Liver (tissue), 9 donors: ENCODE results near the gene MFRP. TPM values are rescaled to one million over a fixed set of nuclear protein-coding genes. Genes with fewer than 3 reads are reported as not detected.

Experiments used
- DNase-seq: peaks from one replicate; pipeline ENCODE4 v3.0.0-alpha.2; 2017; ENCODE audit warnings: low spot score
- H3K27ac ChIP-seq, 2 donors: one replicate each; pipeline ENCODE4 v1.7.0; 2013; ENCODE audit warnings: inconsistent platforms in 2 of 2, low read length in 2 of 2, control low read depth in 1 of 2, low read depth in 1 of 2, mild to moderate bottlenecking in 1 of 2
- H3K27me3 ChIP-seq, 4 donors: one replicate each; pipeline versions ENCODE4 v1.6.1 to v1.7.0; 2013; ENCODE audit warnings: low read length in 3 of 4, inconsistent platforms in 1 of 4, mild to moderate bottlenecking in 1 of 4, moderate library complexity in 1 of 4; ENCODE audit not compliant: control insufficient read depth in 4 of 4, insufficient read depth in 4 of 4
- H3K36me3 ChIP-seq, 4 donors: one replicate each; pipeline versions ENCODE4 v1.6.1 to v1.7.0; 2013; ENCODE audit warnings: low read length in 3 of 4, mild to moderate bottlenecking in 3 of 4, low read depth in 1 of 4, moderate library complexity in 1 of 4; ENCODE audit not compliant: control insufficient read depth in 4 of 4, insufficient read depth in 3 of 4
- H3K4me1 ChIP-seq, 4 donors: one replicate each; pipeline versions ENCODE4 v1.6.1 to v1.7.0; 2013; ENCODE audit warnings: low read length in 3 of 4, mild to moderate bottlenecking in 3 of 4, moderate library complexity in 1 of 4; ENCODE audit not compliant: control insufficient read depth in 4 of 4, insufficient read depth in 4 of 4
- H3K4me3 ChIP-seq, 3 donors: one replicate each; pipeline versions ENCODE4 v1.6.1 to v1.7.0; 2013; ENCODE audit warnings: low read length in 3 of 3, control low read depth in 1 of 3, low read depth in 1 of 3, mild to moderate bottlenecking in 1 of 3
- H3K9ac ChIP-seq, 2 donors: one replicate each; pipeline ENCODE4 v1.7.0; 2013; ENCODE audit warnings: low read length in 2 of 2, mild to moderate bottlenecking in 2 of 2, moderate library complexity in 2 of 2, control low read depth in 1 of 2, low read depth in 1 of 2
- H3K9me3 ChIP-seq, 4 donors: one replicate each; pipeline versions ENCODE4 v1.6.1 to v1.7.0; 2013; ENCODE audit warnings: low read length in 3 of 4; ENCODE audit not compliant: control insufficient read depth in 4 of 4
- ATF3 ChIP-seq: IDR thresholded peaks from 2 replicates; pipeline ENCODE4 v1.6.1; 2016; ENCODE audit warnings: antibody characterized with exemption
- CTCF ChIP-seq: fragments of 150-350 bp; IDR thresholded peaks from 2 replicates; pipeline ENCODE4 v1.5.1; 2017; ENCODE audit warnings: improper control_type of control experiment, low read depth, low read length; ENCODE audit not compliant: missing input control
- EGR1 ChIP-seq, 2 donors: IDR thresholded peaks; 2 replicates each; pipeline ENCODE4 v1.6.1; 2016 to 2018; ENCODE audit warnings: antibody characterized with exemption in 2 of 2, low read depth in 2 of 2
- FOXA1 ChIP-seq: IDR thresholded peaks from 2 replicates; pipeline ENCODE4 v1.6.1; 2016; ENCODE audit warnings: antibody characterized with exemption
- FOXA2 ChIP-seq: IDR thresholded peaks from 2 replicates; pipeline ENCODE4 v1.6.1; 2016; ENCODE audit warnings: antibody characterized with exemption
- GABPA ChIP-seq, 2 donors: IDR thresholded peaks in 1 of 2; conservative IDR thresholded peaks in 1 of 2; 2 replicates each; pipeline ENCODE4 v1.6.1; 2016; ENCODE audit warnings: antibody characterized with exemption in 2 of 2, mild to moderate bottlenecking in 1 of 2, moderate library complexity in 1 of 2
- HNF4A ChIP-seq, 2 donors: conservative IDR thresholded peaks; 2 replicates each; pipeline ENCODE4 v1.6.1; 2016; ENCODE audit warnings: antibody characterized with exemption in 2 of 2, mild to moderate bottlenecking in 2 of 2
- HNF4G ChIP-seq: IDR thresholded peaks from 2 replicates; pipeline ENCODE4 v1.6.1; 2016; ENCODE audit warnings: antibody characterized with exemption
- JUND ChIP-seq, 2 donors: IDR thresholded peaks; 2 replicates each; pipeline ENCODE4 v1.6.1; 2016; ENCODE audit warnings: antibody characterized with exemption in 2 of 2
- MAX ChIP-seq: IDR thresholded peaks from 2 replicates; pipeline ENCODE4 v1.6.1; 2016; ENCODE audit warnings: antibody characterized with exemption
- NR2F2 ChIP-seq: IDR thresholded peaks from 2 replicates; pipeline ENCODE4 v1.6.1; 2016; ENCODE audit warnings: antibody characterized with exemption
- RAD21 ChIP-seq, 2 donors: IDR thresholded peaks; 2 replicates each; pipeline ENCODE4 v1.6.1; 2016; ENCODE audit warnings: antibody characterized with exemption in 2 of 2, mild to moderate bottlenecking in 2 of 2
- REST ChIP-seq: IDR thresholded peaks from 2 replicates; pipeline ENCODE4 v1.6.1; 2016; ENCODE audit warnings: antibody characterized with exemption, mild to moderate bottlenecking
- RXRA ChIP-seq, 2 donors: IDR thresholded peaks; 2 replicates each; pipeline ENCODE4 v1.6.1; 2017 to 2018; ENCODE audit warnings: antibody characterized with exemption in 2 of 2, mild to moderate bottlenecking in 1 of 2
- SP1 ChIP-seq: IDR thresholded peaks from 2 replicates; pipeline ENCODE4 v1.6.1; 2018; ENCODE audit warnings: antibody characterized with exemption, mild to moderate bottlenecking
- TAF1 ChIP-seq: conservative IDR thresholded peaks from 2 replicates; pipeline ENCODE4 v1.6.1; 2016; ENCODE audit warnings: antibody characterized with exemption, mild to moderate bottlenecking
- YY1 ChIP-seq: IDR thresholded peaks from 2 replicates; pipeline ENCODE4 v1.6.1; 2016; ENCODE audit warnings: antibody characterized with exemption, mild to moderate bottlenecking
- ZBTB33 ChIP-seq: IDR thresholded peaks from 2 replicates; pipeline ENCODE4 v1.6.1; 2016; ENCODE audit warnings: antibody characterized with exemption
- WGBS: extraction: QIAGEN DNeasy Blood & Tissue Kit; methylation state at CpG from one replicate; pipeline ENCODE4 v1.1.7; 2013; 5-methylcytosine and 5-hydroxymethylcytosine counted together
- polyA plus RNA-seq, 2 donors: library from polyadenylated mRNA; stranded (reverse) in 1 of 2; unstranded in 1 of 2; fragments of 200-250 nt in 1 of 2; fragments of >200 nt in 1 of 2; fragmentation: Nextera tagmentation in 1 of 2; extraction: Ambion mirVana in 1 of 2; gene quantifications; one replicate each; pipeline versions ENCODE4 v1.2.1 to v1.2.3, GENCODE V29; 2013 to 2015
- total RNA-seq, 2 donors: library from RNA; depleted of rRNA; stranded (reverse); fragments of >200 nt; gene quantifications; one replicate each; pipeline ENCODE4 v1.2.3, GENCODE V29; 2014
- donor health status: healthy.
- donor health status: healthy.
- donor health status: healthy.
- donor health status: healthy.
- donor health status: healthy.

MFRP gene
- total and polyA plus RNA-seq, 4 donors, result not detected

GRCh38 chr11:119381181-119381988 lies 34.9 kb upstream of the MFRP start, which contains the start of gene USP2:
Gene USP2, minus strand, starts transcription at chr11:119381690. Its CDS starts 8,210 bp downstream, at chr11:119373480.
- peak within 1 kb of the TSS; percentile 43 to 51 (median 50) for H3K4me3 ChIP-seq
- H3K9ac ChIP-seq, result peak within 1 kb of the TSS; percentile 0 to 33
- H3K4me1 ChIP-seq, result peaks cover 6 to 15% (median 12%) of the 10 kb centered on the region in 4 donors
- DNase-seq, result peak; percentile 95
- no peaks in the 10 kb centered on the region for H3K36me3 ChIP-seq
- WGBS, result under 1% methylated on average over 54 of the region's 54 CpGs
- H3K27ac ChIP-seq, result no peak within 1 kb of the TSS
- no peak for TF ChIP-seq NR2F2
- peak in 1 of 2 donors; percentile 53 for TF ChIP-seq HNF4A (conservative IDR thresholded peaks at IDR 0.05)
- TF ChIP-seq SP1, result peak; percentile 56
- TF ChIP-seq CTCF, result peak; percentile 85
- TF ChIP-seq JUND (IDR thresholded peaks at IDR 0.05), result peak in 1 of 2 donors; percentile 12
- TF ChIP-seq FOXA2, result no peak
- TF ChIP-seq YY1, result peak; percentile 53
- peak; percentile 37 for TF ChIP-seq REST
- peak; percentile 9 to 59 for TF ChIP-seq RXRA (IDR thresholded peaks at IDR 0.05)
- peak in 1 of 2 donors; percentile 32 for TF ChIP-seq GABPA (IDR thresholded peaks at IDR 0.05 in 1 of 2, conservative IDR thresholded peaks at IDR 0.05 in 1 of 2)
- no peak for TF ChIP-seq ZBTB33
- TF ChIP-seq HNF4G, result no peak
- peak; percentile 98 for TF ChIP-seq MAX
- peak; percentile 76 to 84 for TF ChIP-seq RAD21 (IDR thresholded peaks at IDR 0.05)
- no peak for TF ChIP-seq EGR1 (IDR thresholded peaks at IDR 0.05; ENCODE audit: low read depth in 2 of 2)
- no peak for TF ChIP-seq TAF1
- no peak for TF ChIP-seq FOXA1
- TF ChIP-seq ATF3, result no peak
- no peaks in the 10 kb centered on the region for H3K27me3 ChIP-seq
- H3K9me3 ChIP-seq, result no peaks in the 10 kb centered on the region
